GM21825 (cell line): ENCODE data around the gene CIB1.

Experiments used
- ATAC-seq: cut with Tn5 transposase; IDR thresholded peaks from one replicate; pipeline ENCODE4 v1.9.1; 2021; ENCODE audit warnings: mild to moderate bottlenecking, moderate library complexity; ENCODE audit not compliant: unreplicated experiment

The CIB1 gene

GRCh38 chr15:90219421-90220141 lies 14.2 kb downstream of the CIB1 start:
- ATAC-seq, result no peak

- no peak for ATAC-seq
Observed at GRCh38 chr15:90217671-90218394, 15.9 kb downstream of the CIB1 start.

GRCh38 chr15:90214553-90215196 lies 19.1 kb downstream of the CIB1 start:
- ATAC-seq, result no peak

GRCh38 chr15:90213818-90214204 lies 19.9 kb downstream of the CIB1 start:
- no peak for ATAC-seq

GRCh38 chr15:90213122-90213817 lies 20.5 kb downstream of the CIB1 start:
- no peak for ATAC-seq

- ATAC-seq, result no peak
Observed at GRCh38 chr15:90212221-90213098, 21.3 kb downstream of the CIB1 start.

GRCh38 chr15:90211440-90212143 lies 22.1 kb downstream of the CIB1 start:
- ATAC-seq, result no peak

- no peak for ATAC-seq
Observed at GRCh38 chr15:90211009-90211408, 22.7 kb downstream of the CIB1 start.

GRCh38 chr15:90210593-90210992 lies 23.1 kb downstream of the CIB1 start:
- ATAC-seq, result no peak

GRCh38 chr15:90209591-90209990 lies 24.1 kb downstream of the CIB1 start:
- ATAC-seq, result no peak

- ATAC-seq, result no peak
Observed at GRCh38 chr15:90208356-90208755, 25.4 kb downstream of the CIB1 start.

- ATAC-seq, result no peak
Observed at GRCh38 chr15:90207252-90207651, 26.5 kb downstream of the CIB1 start.

- ATAC-seq, result no peak
Observed at GRCh38 chr15:90205886-90206285, 27.9 kb downstream of the CIB1 start.

- no peak for ATAC-seq
Observed at GRCh38 chr15:90205050-90205848, 28.5 kb downstream of the CIB1 start.

GRCh38 chr15:90203922-90204321 lies 29.8 kb downstream of the CIB1 start:
- ATAC-seq, result no peak

GRCh38 chr15:90203473-90203872 lies 30.3 kb downstream of the CIB1 start:
- no peak for ATAC-seq

- ATAC-seq, result no peak
Observed at GRCh38 chr15:90202929-90203328, 30.8 kb downstream of the CIB1 start.

- no peak for ATAC-seq
Observed at GRCh38 chr15:90201944-90202375, 31.8 kb downstream of the CIB1 start.
